Neural progenitor cell (in vitro differentiated cells): ENCODE measurements around the gene GSTK1. TPM values are rescaled to one million over a fixed set of nuclear protein-coding genes. Genes with fewer than 3 reads are reported as not detected.

Source experiments
- DNase-seq: peaks from one replicate; pipeline ENCODE4 v3.0.0-alpha.2; 2016; ENCODE audit warnings: low spot score
- H2AFZ ChIP-seq: fragments of 200-600 bp; sonication (generic); replicated peaks from 2 replicates; pipeline ENCODE4 v1.6.1; 2016; ENCODE audit warnings: antibody characterized with exemption
- H3F3A ChIP-seq: fragments of 200-600 bp; sonication (generic); 2 replicates; pipeline ENCODE4 v1.6.1; 2016; ENCODE audit warnings: antibody characterized with exemption, low read depth
- H3K27ac ChIP-seq: fragments of 200-600 bp; sonication (generic); 2 replicates; pipeline ENCODE4 v1.5.1; 2016; ENCODE audit warnings: mild to moderate bottlenecking
- H3K27me3 ChIP-seq: fragments of 200-600 bp; sonication (generic); 2 replicates; pipeline ENCODE4 v1.6.1; 2016; ENCODE audit warnings: mild to moderate bottlenecking, moderate library complexity
- H3K36me3 ChIP-seq: fragments of 200-600 bp; sonication (generic); 2 replicates; pipeline ENCODE4 v1.5.1; 2016
- H3K4me1 ChIP-seq: fragments of 200-600 bp; sonication (generic); 2 replicates; pipeline ENCODE4 v1.6.1; 2016; ENCODE audit warnings: mixed run types
- H3K4me2 ChIP-seq: fragments of 200-600 bp; sonication (generic); 2 replicates; pipeline ENCODE4 v1.6.1; 2016
- H3K4me3 ChIP-seq: fragments of 200-600 bp; sonication (generic); 2 replicates; pipeline ENCODE4 v1.5.1; 2016
- H3K79me2 ChIP-seq: fragments of 200-600 bp; sonication (generic); 2 replicates; pipeline ENCODE4 v1.6.1; 2016; ENCODE audit warnings: low read depth
- H3K9ac ChIP-seq: fragments of 200-600 bp; sonication (generic); 2 replicates; pipeline ENCODE4 v1.6.1; 2016
- H3K9me3 ChIP-seq: fragments of 200-600 bp; sonication (generic); 2 replicates; pipeline ENCODE4 v1.5.1; 2016; ENCODE audit warnings: low read depth
- H4K20me1 ChIP-seq: fragments of 200-600 bp; sonication (generic); 2 replicates; pipeline ENCODE4 v1.6.1; 2016; ENCODE audit warnings: low read depth
- H3K27ac Mint-ChIP-seq: 3 replicates; pipeline ENCODE4 v1.8.0; 2021; ENCODE audit warnings: mixed read lengths
- H3K27me3 Mint-ChIP-seq: 2 replicates; pipeline ENCODE4 v1.8.0; 2022; ENCODE audit warnings: low read depth, mild to moderate bottlenecking, inconsistent platforms, moderate library complexity, mixed read lengths; ENCODE audit not compliant: insufficient read depth
- H3K36me3 Mint-ChIP-seq: 3 replicates; pipeline ENCODE4 v1.8.0; 2021; ENCODE audit warnings: mixed read lengths
- H3K4me1 Mint-ChIP-seq: 3 replicates; pipeline ENCODE4 v1.8.0; 2021; ENCODE audit warnings: mixed read lengths
- H3K4me3 Mint-ChIP-seq: 3 replicates; pipeline ENCODE4 v1.8.0; 2021; ENCODE audit warnings: mild to moderate bottlenecking, moderate library complexity, mixed read lengths
- H3K9me3 Mint-ChIP-seq: 3 replicates; pipeline ENCODE4 v1.8.0; 2020; ENCODE audit warnings: mixed read lengths
- EZH2 ChIP-seq: fragments of 200-600 bp; sonication (generic); IDR thresholded peaks from 2 replicates; pipeline ENCODE4 v1.6.1; 2017; ENCODE audit warnings: antibody characterized with exemption, mild to moderate bottlenecking, moderate library complexity
- EZH2phosphoT487 ChIP-seq: fragments of 200-600 bp; sonication (generic); IDR thresholded peaks from 2 replicates; pipeline ENCODE4 v1.6.1; 2017; ENCODE audit warnings: antibody characterized with exemption
- total RNA-seq: library from RNA; depleted of rRNA; stranded (reverse); fragments of >200 nt; gene quantifications from 2 replicates; pipeline ENCODE4 v1.2.3, GENCODE V29; 2015; ENCODE audit warnings: low replicate concordance
- TF ChIP-seq, protein P1 (sequence below): fragments of 200-600 bp; sonication (generic); IDR thresholded peaks from 2 replicates; pipeline ENCODE4 v1.5.1; 2017; ENCODE audit warnings: antibody characterized with exemption, mild to moderate bottlenecking

The GSTK1 gene
- total RNA-seq, 1 donor from 2014 or later = 45.3 TPM

DNA sequence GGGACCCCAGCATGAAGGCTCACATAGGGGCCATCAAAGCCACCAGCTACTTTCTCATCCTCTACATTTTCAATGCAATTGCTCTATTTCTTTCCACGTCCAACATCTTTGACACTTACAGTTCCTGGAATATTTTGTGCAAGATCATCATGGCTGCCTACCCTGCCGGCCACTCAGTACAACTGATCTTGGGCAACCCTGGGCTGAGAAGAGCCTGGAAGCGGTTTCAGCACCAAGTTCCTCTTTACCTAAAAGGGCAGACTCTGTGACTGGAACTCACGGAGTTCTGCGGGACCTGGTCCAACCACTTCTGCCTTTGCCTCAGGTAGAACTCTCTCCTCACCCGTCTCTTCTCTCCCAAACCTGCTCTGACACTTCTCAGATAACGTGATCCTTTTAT is 40.5 kb upstream of the GSTK1 start:
- Histone ChIP-seq H4K20me1 (no peaks in the 10 kb centered on the region), H3K36me3 (no peaks in the 10 kb centered on the region), H3K9ac (no peak overlapping the region), H3F3A (no peaks in the 10 kb centered on the region), H3K4me3 (no peak overlapping the region), H2AFZ (no peak overlapping the region), H3K9me3 (no peaks in the 10 kb centered on the region), H3K4me2 (no peak overlapping the region), H3K27ac (no peak overlapping the region), H3K27me3 (no peaks in the 10 kb centered on the region), H3K79me2 (no peaks in the 10 kb centered on the region), H3K4me1 (no peaks in the 10 kb centered on the region)
- no peak for DNase-seq
- H3K9me3 Mint-ChIP-seq = no peaks in the 10 kb centered on the region
- no peaks in the 10 kb centered on the region for H3K36me3 Mint-ChIP-seq
- H3K27ac Mint-ChIP-seq = no peak overlapping the region
- no peak overlapping the region for H3K4me3 Mint-ChIP-seq
- peaks cover 6% of the 10 kb centered on the region for H3K27me3 Mint-ChIP-seq
- H3K4me1 Mint-ChIP-seq = peaks cover 1% of the 10 kb centered on the region
- TF ChIP-seq EZH2 (no peak), EZH2phosphoT487 (no peak)
- TF ChIP-seq, protein P1, sequence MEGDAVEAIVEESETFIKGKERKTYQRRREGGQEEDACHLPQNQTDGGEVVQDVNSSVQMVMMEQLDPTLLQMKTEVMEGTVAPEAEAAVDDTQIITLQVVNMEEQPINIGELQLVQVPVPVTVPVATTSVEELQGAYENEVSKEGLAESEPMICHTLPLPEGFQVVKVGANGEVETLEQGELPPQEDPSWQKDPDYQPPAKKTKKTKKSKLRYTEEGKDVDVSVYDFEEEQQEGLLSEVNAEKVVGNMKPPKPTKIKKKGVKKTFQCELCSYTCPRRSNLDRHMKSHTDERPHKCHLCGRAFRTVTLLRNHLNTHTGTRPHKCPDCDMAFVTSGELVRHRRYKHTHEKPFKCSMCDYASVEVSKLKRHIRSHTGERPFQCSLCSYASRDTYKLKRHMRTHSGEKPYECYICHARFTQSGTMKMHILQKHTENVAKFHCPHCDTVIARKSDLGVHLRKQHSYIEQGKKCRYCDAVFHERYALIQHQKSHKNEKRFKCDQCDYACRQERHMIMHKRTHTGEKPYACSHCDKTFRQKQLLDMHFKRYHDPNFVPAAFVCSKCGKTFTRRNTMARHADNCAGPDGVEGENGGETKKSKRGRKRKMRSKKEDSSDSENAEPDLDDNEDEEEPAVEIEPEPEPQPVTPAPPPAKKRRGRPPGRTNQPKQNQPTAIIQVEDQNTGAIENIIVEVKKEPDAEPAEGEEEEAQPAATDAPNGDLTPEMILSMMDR = no peak

DNA sequence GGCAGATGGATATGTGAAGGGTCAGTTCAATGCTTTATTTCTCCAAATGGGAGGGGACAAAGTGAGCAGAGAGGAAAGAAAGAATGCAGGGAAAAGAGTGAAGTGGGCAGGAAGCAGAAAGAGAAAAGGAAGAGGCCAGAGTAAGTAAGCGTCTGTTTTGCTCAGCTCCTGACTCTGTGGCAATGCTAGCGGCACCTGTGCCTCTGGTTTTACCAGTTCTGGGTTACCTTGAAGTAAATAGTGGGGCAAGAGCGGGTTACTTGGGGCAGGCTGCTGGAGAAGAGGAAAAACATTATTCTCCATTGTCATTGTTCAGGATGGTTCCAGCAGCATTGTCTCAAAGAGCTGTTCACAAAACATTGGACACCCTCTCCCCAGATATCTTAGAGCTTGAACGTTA is 39.5 kb upstream of the GSTK1 start:
- H3K4me3 Mint-ChIP-seq = no peak overlapping the region
- H3K27ac Mint-ChIP-seq = no peak overlapping the region

DNA sequence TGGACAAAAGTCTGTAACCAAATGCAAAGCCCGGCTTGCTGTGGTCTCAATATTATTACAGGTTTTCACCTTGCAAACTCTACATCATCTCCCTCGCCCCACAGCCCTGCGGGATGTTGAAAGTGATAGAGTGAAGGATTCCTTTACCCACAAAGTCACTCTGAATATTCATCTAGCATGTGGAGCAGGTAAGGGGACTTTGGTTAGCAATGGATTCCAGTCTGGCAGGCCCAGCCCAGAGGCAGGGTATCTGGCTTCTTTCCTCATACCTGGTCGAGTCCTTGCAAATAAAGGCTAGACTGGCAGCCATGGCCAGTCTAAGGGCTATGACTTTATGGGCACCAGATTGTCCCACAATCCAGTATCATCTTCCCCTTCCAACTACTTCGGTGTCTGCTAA is 38.2 kb upstream of the GSTK1 start:
- no peak overlapping the region for H3K4me3 ChIP-seq
- no peak overlapping the region for H3K9ac ChIP-seq
- no peak for TF ChIP-seq EZH2
- TF ChIP-seq, protein P1 = no peak
- H3K36me3 Mint-ChIP-seq = no peaks in the 10 kb centered on the region
- H3K36me3 ChIP-seq = no peaks in the 10 kb centered on the region
- peaks cover 6% of the 10 kb centered on the region for H3F3A ChIP-seq
- H3K79me2 ChIP-seq = no peaks in the 10 kb centered on the region
- H3K4me1 Mint-ChIP-seq = peaks cover 5% of the 10 kb centered on the region
- H4K20me1 ChIP-seq = no peaks in the 10 kb centered on the region
- no peaks in the 10 kb centered on the region for H3K27me3 ChIP-seq
- H3K4me1 ChIP-seq = peaks cover 9% of the 10 kb centered on the region
- no peak overlapping the region for H3K27ac ChIP-seq
- no peak overlapping the region for H3K4me3 Mint-ChIP-seq
- H2AFZ ChIP-seq = no peak overlapping the region
- H3K9me3 ChIP-seq = no peaks in the 10 kb centered on the region
- no peaks in the 10 kb centered on the region for H3K9me3 Mint-ChIP-seq
- H3K4me2 ChIP-seq = no peak overlapping the region
- peaks cover 4% of the 10 kb centered on the region for H3K27me3 Mint-ChIP-seq
- no peak for DNase-seq
- H3K27ac Mint-ChIP-seq = no peak overlapping the region

More for the DNA sequence above, 39.5 kb upstream of the GSTK1 start:
- H3K4me1 ChIP-seq = no peaks in the 10 kb centered on the region
- H3F3A ChIP-seq = no peaks in the 10 kb centered on the region
- no peaks in the 10 kb centered on the region for H3K27me3 ChIP-seq
- TF ChIP-seq EZH2phosphoT487 = no peak
- H3K4me2 ChIP-seq = no peak overlapping the region
- H3K36me3 ChIP-seq = no peaks in the 10 kb centered on the region
- H4K20me1 ChIP-seq = no peaks in the 10 kb centered on the region
- Mint-ChIP-seq H3K9me3 (no peaks in the 10 kb centered on the region), H3K4me1 (peaks cover 2% of the 10 kb centered on the region), H3K27me3 (peaks cover 4% of the 10 kb centered on the region), H3K36me3 (no peaks in the 10 kb centered on the region)
- H3K27ac ChIP-seq = no peak overlapping the region
- H3K79me2 ChIP-seq = no peaks in the 10 kb centered on the region
- DNase-seq = no peak
- no peak overlapping the region for H2AFZ ChIP-seq
- H3K4me3 ChIP-seq = no peak overlapping the region
- no peak overlapping the region for H3K9ac ChIP-seq
- no peaks in the 10 kb centered on the region for H3K9me3 ChIP-seq

DNA sequence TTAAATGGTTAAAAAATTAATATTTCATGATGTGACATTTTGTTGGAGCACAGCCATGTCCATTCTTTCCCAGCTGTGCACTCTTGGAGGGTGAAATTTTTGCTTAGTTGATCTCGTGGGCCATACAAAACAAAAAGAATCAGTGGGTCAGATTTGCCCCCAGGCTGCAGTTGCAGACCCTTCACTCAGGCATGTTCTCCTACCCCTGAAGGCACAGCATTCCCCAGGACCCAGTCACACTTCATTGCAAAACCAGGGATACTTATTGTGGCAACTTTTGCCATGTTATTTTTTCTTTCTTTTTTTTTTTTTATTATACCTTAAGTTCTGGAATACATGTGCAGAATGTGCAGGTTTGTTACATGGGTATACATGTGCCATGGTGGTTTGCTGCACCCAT is 35.4 kb upstream of the GSTK1 start:
- Histone ChIP-seq H3K36me3 (no peaks in the 10 kb centered on the region), H3K9me3 (no peaks in the 10 kb centered on the region), H3K27ac (no peak overlapping the region), H2AFZ (no peak overlapping the region), H3K9ac (no peak overlapping the region), H3K27me3 (peaks cover 3% of the 10 kb centered on the region), H3F3A (peaks cover 6% of the 10 kb centered on the region), H3K79me2 (no peaks in the 10 kb centered on the region), H3K4me2 (no peak overlapping the region), H3K4me1 (peaks cover 9% of the 10 kb centered on the region), H3K4me3 (no peak overlapping the region), H4K20me1 (no peaks in the 10 kb centered on the region)
- no peak overlapping the region for H3K4me3 Mint-ChIP-seq
- DNase-seq = no peak
- peaks cover 5% of the 10 kb centered on the region for H3K4me1 Mint-ChIP-seq
- no peak overlapping the region for H3K27ac Mint-ChIP-seq
- H3K36me3 Mint-ChIP-seq = no peaks in the 10 kb centered on the region
- H3K27me3 Mint-ChIP-seq = peaks cover 4% of the 10 kb centered on the region
- TF ChIP-seq, protein P1 = no peak
- TF ChIP-seq EZH2 = no peak
- TF ChIP-seq EZH2phosphoT487 = no peak
- no peaks in the 10 kb centered on the region for H3K9me3 Mint-ChIP-seq
